Stimulated activated CD8-positive, alpha-beta memory T cell treated with anti-CD3 and anti-CD28 coated beads, Interleukin-15, amount 100 ng/mL, for 4 hours (primary cell): ENCODE measurements around the gene F13B.
"Not testable (repeated sequence)": the region's sequence is repeated elsewhere in the genome, so short reads cannot be mapped to it uniquely, and the experiment has no call there.

ENCODE experiments used
- DNase-seq, 2 donors: peaks; one replicate each; pipeline ENCODE4 v3.0.0-alpha.2; 2020; ENCODE audit warnings: low read depth in 2 of 2

F13B gene

GRCh38 chr1:197066719-197067456, at the start of gene F13B:
TSS of gene F13B (minus strand) at chr1:197067260. CDS start at chr1:197067223, 37 bp downstream.
- DNase-seq, result no peak

GRCh38 chr1:197116156-197116555, 49.1 kb upstream of the F13B start:
- DNase-seq, result no peak

- no peak for DNase-seq
Observed at GRCh38 chr1:197106869-197107268, 39.8 kb upstream of the F13B start.

- no peak for DNase-seq
Observed at GRCh38 chr1:197103300-197103699, 36.2 kb upstream of the F13B start.

GRCh38 chr1:197101978-197102377, 34.9 kb upstream of the F13B start:
- DNase-seq, result no peak

GRCh38 chr1:197100677-197101076, 33.6 kb upstream of the F13B start:
- DNase-seq, result no peak

GRCh38 chr1:197099444-197099843, 32.4 kb upstream of the F13B start:
- no peak for DNase-seq

- not testable (repeated sequence) for DNase-seq
Observed at GRCh38 chr1:197096971-197097370, 29.9 kb upstream of the F13B start.

GRCh38 chr1:197096137-197096536, 29.1 kb upstream of the F13B start:
- DNase-seq, result no peak

GRCh38 chr1:197093226-197093885, 26.3 kb upstream of the F13B start:
- no peak for DNase-seq

- DNase-seq, result no peak
Observed at GRCh38 chr1:197092491-197093023, 25.5 kb upstream of the F13B start.

GRCh38 chr1:197083474-197083873, 16.4 kb upstream of the F13B start:
- no peak for DNase-seq

GRCh38 chr1:197081117-197081753, 14.2 kb upstream of the F13B start:
- no peak for DNase-seq

- no peak for DNase-seq
Observed at GRCh38 chr1:197080323-197080722, 13.3 kb upstream of the F13B start.

- no peak for DNase-seq
Observed at GRCh38 chr1:197076585-197076984, 9.5 kb upstream of the F13B start.

GRCh38 chr1:197073978-197074377, 6.9 kb upstream of the F13B start:
- DNase-seq, result no peak

GRCh38 chr1:197067457-197067818, 378 bp upstream of the F13B start:
- no peak for DNase-seq

GRCh38 chr1:197066277-197066676, 783 bp downstream of the F13B start:
- DNase-seq, result no peak

- DNase-seq, result no peak
Observed at GRCh38 chr1:197065559-197065958, 1.5 kb downstream of the F13B start.

- DNase-seq, result no peak
Observed at GRCh38 chr1:197063212-197063611, 3.8 kb downstream of the F13B start.

- no peak for DNase-seq
Observed at GRCh38 chr1:197062692-197063091, 4.4 kb downstream of the F13B start.

- DNase-seq, result no peak
Observed at GRCh38 chr1:197049100-197049499, 18.0 kb downstream of the F13B start.
